Measurements from ENCODE around the gene COQ8B.

Gene COQ8B

DNA sequence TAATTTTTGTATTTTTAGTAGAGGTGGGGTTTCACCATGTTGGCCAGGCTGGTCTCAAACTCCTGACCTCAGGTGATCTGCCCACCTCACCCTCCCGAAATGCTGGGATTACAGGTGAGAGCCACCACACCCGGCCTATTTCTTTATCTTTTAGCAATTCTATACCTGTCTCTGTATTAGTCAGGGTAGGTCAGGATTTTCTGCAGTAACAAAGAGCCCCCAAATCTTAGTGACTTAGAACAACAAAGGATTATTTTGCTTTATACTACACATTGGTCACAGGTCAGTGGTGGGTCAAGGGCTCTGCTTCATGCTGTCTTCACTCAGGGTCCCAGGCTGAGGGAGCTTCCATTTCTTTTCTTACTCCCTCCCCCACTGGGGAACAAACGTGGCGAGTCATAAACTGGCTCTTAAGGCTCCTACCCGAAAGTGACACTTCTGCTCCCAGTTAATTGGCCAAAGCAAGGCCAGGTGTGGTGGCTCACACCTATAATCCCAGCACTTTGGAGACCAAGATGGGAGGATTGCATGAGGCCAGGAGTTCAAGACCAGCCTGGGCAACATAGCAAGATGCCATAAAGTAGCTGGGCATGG is 7.1 kb upstream of the COQ8B start:
- Histone ChIP-seq H3K27ac (ENCODE audit: low read depth, low read length, poor library complexity, severe bottlenecking) (no peak overlapping the region), H2AFZ (ENCODE audit: low read length) (no peak overlapping the region), H3K4me1 (ENCODE audit: insufficient read depth, low read length, severe bottlenecking) (peaks cover 13% of the 10 kb centered on the region), H3K36me3 (ENCODE audit: insufficient read depth, low read length) (peaks cover 7% of the 10 kb centered on the region), H3K79me2 (ENCODE audit: insufficient read depth, low read length) (no peaks in the 10 kb centered on the region), H3K27me3 (ENCODE audit: insufficient read depth, low read length) (no peaks in the 10 kb centered on the region), H3F3A (ENCODE audit: insufficient read depth, low read length) (no peaks in the 10 kb centered on the region), H3K4me2 (ENCODE audit: low read length) (no peak overlapping the region), H3K9ac (ENCODE audit: low read length) (no peak overlapping the region), H3K9me2 (ENCODE audit: low read depth, low read length) (no peaks in the 10 kb centered on the region), H3K4me3 (ENCODE audit: low read depth, low read length, poor library complexity, severe bottlenecking) (no peak overlapping the region), H3K9me3 (ENCODE audit: low read length) (no peaks in the 10 kb centered on the region), H4K20me1 (ENCODE audit: insufficient read depth, low read length) (no peaks in the 10 kb centered on the region)
- TF ChIP-seq, protein P1, sequence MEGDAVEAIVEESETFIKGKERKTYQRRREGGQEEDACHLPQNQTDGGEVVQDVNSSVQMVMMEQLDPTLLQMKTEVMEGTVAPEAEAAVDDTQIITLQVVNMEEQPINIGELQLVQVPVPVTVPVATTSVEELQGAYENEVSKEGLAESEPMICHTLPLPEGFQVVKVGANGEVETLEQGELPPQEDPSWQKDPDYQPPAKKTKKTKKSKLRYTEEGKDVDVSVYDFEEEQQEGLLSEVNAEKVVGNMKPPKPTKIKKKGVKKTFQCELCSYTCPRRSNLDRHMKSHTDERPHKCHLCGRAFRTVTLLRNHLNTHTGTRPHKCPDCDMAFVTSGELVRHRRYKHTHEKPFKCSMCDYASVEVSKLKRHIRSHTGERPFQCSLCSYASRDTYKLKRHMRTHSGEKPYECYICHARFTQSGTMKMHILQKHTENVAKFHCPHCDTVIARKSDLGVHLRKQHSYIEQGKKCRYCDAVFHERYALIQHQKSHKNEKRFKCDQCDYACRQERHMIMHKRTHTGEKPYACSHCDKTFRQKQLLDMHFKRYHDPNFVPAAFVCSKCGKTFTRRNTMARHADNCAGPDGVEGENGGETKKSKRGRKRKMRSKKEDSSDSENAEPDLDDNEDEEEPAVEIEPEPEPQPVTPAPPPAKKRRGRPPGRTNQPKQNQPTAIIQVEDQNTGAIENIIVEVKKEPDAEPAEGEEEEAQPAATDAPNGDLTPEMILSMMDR (IDR thresholded peaks at IDR 0.05; ENCODE audit: low read length): no peak
- no peak for TF ChIP-seq EZH2 (IDR thresholded peaks at IDR 0.05; ENCODE audit: borderline replicate concordance, low read length)

DNA sequence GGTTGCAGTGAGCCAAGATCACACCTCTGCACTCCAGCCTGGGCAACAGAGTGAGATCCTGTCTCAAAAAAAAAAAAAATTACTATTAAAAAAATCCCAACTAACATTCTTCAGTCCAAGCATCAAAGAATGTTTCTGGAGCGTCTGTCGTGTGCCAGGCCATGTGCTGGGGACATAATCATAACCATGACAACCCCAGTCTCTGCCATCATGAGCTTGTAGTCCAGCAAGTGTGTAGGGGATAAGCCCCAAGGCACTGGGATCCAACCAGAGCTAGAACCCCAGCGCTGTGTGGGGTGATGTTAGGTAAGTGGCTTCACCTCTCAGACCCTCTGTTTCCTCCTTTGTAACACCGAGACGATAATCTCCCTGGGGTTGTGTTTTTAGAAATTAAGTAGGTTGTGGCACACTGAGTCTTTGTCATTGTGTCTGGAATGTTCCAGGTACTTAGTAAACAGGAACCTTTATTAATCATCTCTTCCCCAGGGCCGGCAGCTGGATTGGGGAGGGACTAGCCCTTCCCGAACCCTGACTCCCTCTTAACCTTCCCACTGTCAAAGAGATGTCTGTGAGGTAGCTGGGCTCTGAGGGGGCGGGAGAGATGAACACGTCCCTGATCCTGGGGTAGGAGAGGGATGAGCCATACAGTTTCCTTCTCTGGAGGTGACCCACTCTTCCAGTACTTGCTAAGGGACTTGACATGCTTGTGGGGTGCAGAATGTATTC is 5.4 kb upstream of the COQ8B start:
- TF ChIP-seq, protein P1 (IDR thresholded peaks at IDR 0.05; ENCODE audit: low read length): no peak
- TF ChIP-seq EZH2 (IDR thresholded peaks at IDR 0.05; ENCODE audit: borderline replicate concordance, low read length): no peak
- Histone ChIP-seq H3K27me3 (ENCODE audit: insufficient read depth, low read length) (no peaks in the 10 kb centered on the region), H3K36me3 (ENCODE audit: insufficient read depth, low read length) (no peaks in the 10 kb centered on the region; the same call in 1 of the 2 replicates), H3K27ac (ENCODE audit: low read depth, low read length, poor library complexity, severe bottlenecking) (no peak overlapping the region), H3F3A (ENCODE audit: insufficient read depth, low read length) (no peaks in the 10 kb centered on the region), H3K4me2 (ENCODE audit: low read length) (no peak overlapping the region), H3K79me2 (ENCODE audit: insufficient read depth, low read length) (peaks cover 2% of the 10 kb centered on the region; the same call in 1 of the 2 replicates), H3K9me3 (ENCODE audit: low read length) (no peaks in the 10 kb centered on the region), H3K9me2 (ENCODE audit: low read depth, low read length) (no peaks in the 10 kb centered on the region), H3K4me1 (ENCODE audit: insufficient read depth, low read length, severe bottlenecking) (peaks cover 28% of the 10 kb centered on the region), H3K9ac (ENCODE audit: low read length) (no peak overlapping the region), H2AFZ (ENCODE audit: low read length) (no peak overlapping the region), H4K20me1 (ENCODE audit: insufficient read depth, low read length) (no peaks in the 10 kb centered on the region), H3K4me3 (ENCODE audit: low read depth, low read length, poor library complexity, severe bottlenecking) (no peak overlapping the region)

DNA sequence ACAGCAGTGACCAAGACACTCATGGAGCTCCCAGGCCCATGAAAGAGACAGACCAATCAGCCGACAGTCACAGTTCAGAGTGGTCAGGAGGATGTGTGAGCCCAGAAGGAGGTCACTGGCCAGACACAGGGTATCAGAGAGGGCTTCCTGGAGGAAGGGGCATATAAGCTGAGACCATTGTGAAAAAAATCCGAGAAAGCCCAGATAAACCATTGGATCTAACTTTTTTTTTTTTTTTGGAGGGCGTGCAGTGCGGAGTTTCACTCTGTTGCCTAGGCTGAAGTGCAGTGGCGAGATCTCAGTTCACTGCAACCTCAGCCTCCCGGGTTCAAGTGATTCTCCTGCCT is 4.4 kb upstream of the COQ8B start:
- Histone ChIP-seq H3K27ac (ENCODE audit: low read depth, low read length, poor library complexity, severe bottlenecking) (no peak overlapping the region), H3F3A (ENCODE audit: insufficient read depth, low read length) (no peaks in the 10 kb centered on the region), H3K9ac (ENCODE audit: low read length) (no peak overlapping the region), H3K4me3 (ENCODE audit: low read depth, low read length, poor library complexity, severe bottlenecking) (no peak overlapping the region), H3K27me3 (ENCODE audit: insufficient read depth, low read length) (no peaks in the 10 kb centered on the region), H4K20me1 (ENCODE audit: insufficient read depth, low read length) (no peaks in the 10 kb centered on the region), H3K4me2 (ENCODE audit: low read length) (no peak overlapping the region), H2AFZ (ENCODE audit: low read length) (no peak overlapping the region), H3K36me3 (ENCODE audit: insufficient read depth, low read length) (no peaks in the 10 kb centered on the region), H3K9me2 (ENCODE audit: low read depth, low read length) (no peaks in the 10 kb centered on the region), H3K4me1 (ENCODE audit: insufficient read depth, low read length, severe bottlenecking) (peaks cover 30% of the 10 kb centered on the region), H3K79me2 (ENCODE audit: insufficient read depth, low read length) (peaks cover 2% of the 10 kb centered on the region; the same call in 1 of the 2 replicates), H3K9me3 (ENCODE audit: low read length) (no peaks in the 10 kb centered on the region)
- TF ChIP-seq EZH2 (IDR thresholded peaks at IDR 0.05; ENCODE audit: borderline replicate concordance, low read length): no peak
- TF ChIP-seq, protein P1 (IDR thresholded peaks at IDR 0.05; ENCODE audit: low read length): no peak

Measured in OCI-LY1 (cell line).